HEK293T (cell line): ENCODE data around the gene CEBPE.

Source experiments
- ARNT ChIP-seq: fragments of 450-650 bp; IDR thresholded peaks from 2 replicates; pipeline ENCODE4 v1.6.1; 2017; ENCODE audit warnings: mild to moderate bottlenecking
- BHLHE40 ChIP-seq: fragments of 450-650 bp; IDR thresholded peaks from 2 replicates; pipeline ENCODE4 v1.6.1; 2016; ENCODE audit warnings: mild to moderate bottlenecking, moderate library complexity, borderline replicate concordance
- ELF4 ChIP-seq: fragments of 450-650 bp; IDR thresholded peaks from 2 replicates; pipeline ENCODE4 v1.6.1; 2017; ENCODE audit warnings: antibody characterized with exemption
- FOXK2 ChIP-seq: fragments of 450-650 bp; IDR thresholded peaks from 2 replicates; pipeline ENCODE4 v1.6.1; 2016; ENCODE audit warnings: mild to moderate bottlenecking
- FOXM1 ChIP-seq: fragments of 450-650 bp; IDR thresholded peaks from 2 replicates; pipeline ENCODE4 v1.6.1; 2017; ENCODE audit warnings: mild to moderate bottlenecking, borderline replicate concordance
- HDGF ChIP-seq: fragments of 450-650 bp; IDR thresholded peaks from 2 replicates; pipeline ENCODE4 v1.6.1; 2017; ENCODE audit warnings: antibody characterized with exemption, borderline replicate concordance
- NFRKB ChIP-seq: fragments of 450-650 bp; IDR thresholded peaks from 2 replicates; pipeline ENCODE4 v1.6.1; 2016; ENCODE audit warnings: mild to moderate bottlenecking, moderate library complexity

- TF ChIP-seq BHLHE40 (no peak), HDGF (no peak), FOXM1 (no peak), FOXK2 (no peak), ARNT (no peak), ELF4 (no peak), NFRKB (no peak)
Observed at GRCh38 chr14:23117371-23118020, 1.6 kb downstream of the CEBPE start.
